Measurements from ENCODE around the gene PRKCH.
"Not testable (repeated sequence)": the region's sequence is repeated elsewhere in the genome, so short reads cannot be mapped to it uniquely, and the experiment has no call there.

PRKCH gene

GRCh38 chr14:61518403-61518802 is 197.0 kb downstream of the PRKCH start:
- no peak for DNase-seq

GRCh38 chr14:61519106-61519505 is 197.7 kb downstream of the PRKCH start:
- no peak for DNase-seq

- DNase-seq, result no peak
Observed at GRCh38 chr14:61519735-61520134, 198.4 kb downstream of the PRKCH start.

GRCh38 chr14:61520576-61520975 is 199.2 kb downstream of the PRKCH start:
- DNase-seq, result no peak

- no peak for DNase-seq
Observed at GRCh38 chr14:61521773-61522172, 200.4 kb downstream of the PRKCH start.

GRCh38 chr14:61523751-61524150 is 202.4 kb downstream of the PRKCH start:
- DNase-seq, result no peak

- no peak for DNase-seq
Observed at GRCh38 chr14:61524211-61524806, 202.9 kb downstream of the PRKCH start.

- no peak for DNase-seq
Observed at GRCh38 chr14:61524936-61525292, 203.5 kb downstream of the PRKCH start.

GRCh38 chr14:61525293-61526011 is 204.1 kb downstream of the PRKCH start:
- DNase-seq, result no peak

- no peak for DNase-seq
Observed at GRCh38 chr14:61526405-61527312, 205.3 kb downstream of the PRKCH start.

- DNase-seq, result no peak
Observed at GRCh38 chr14:61527325-61528100, 206.1 kb downstream of the PRKCH start.

- no peak for DNase-seq
Observed at GRCh38 chr14:61528591-61529021, 207.2 kb downstream of the PRKCH start.

- not testable (repeated sequence) for DNase-seq
Observed at GRCh38 chr14:61529360-61529759, 208.0 kb downstream of the PRKCH start.

GRCh38 chr14:61530296-61530695 is 208.9 kb downstream of the PRKCH start:
- no peak for DNase-seq

GRCh38 chr14:61530896-61531295 is 209.5 kb downstream of the PRKCH start:
- no peak for DNase-seq

GRCh38 chr14:61531465-61532122 is 210.2 kb downstream of the PRKCH start:
- DNase-seq, result no peak

- no peak for DNase-seq
Observed at GRCh38 chr14:61532123-61532505, 210.7 kb downstream of the PRKCH start.

GRCh38 chr14:61532763-61533162 is 211.4 kb downstream of the PRKCH start:
- DNase-seq, result no peak

- DNase-seq, result no peak
Observed at GRCh38 chr14:61533513-61534255, 212.3 kb downstream of the PRKCH start.

GRCh38 chr14:61535032-61535431 is 213.7 kb downstream of the PRKCH start:
- DNase-seq, result no peak

GRCh38 chr14:61535458-61535857 is 214.1 kb downstream of the PRKCH start:
- DNase-seq, result no peak

All from effector CD8-positive, alpha-beta T cell (primary cell).